IMR-90 (cell line): ENCODE results near the gene ZDHHC18. TPM values are rescaled to one million over a fixed set of nuclear protein-coding genes. Genes with fewer than 3 reads are reported as not detected.

Experiments
- ATAC-seq: fragments of 200-7000 bp; cut with Tn5 transposase; 2 replicates; pipeline ENCODE4 v1.9.1; 2020; ENCODE audit warnings: low read depth, mild to moderate bottlenecking, moderate library complexity
- BruUV-seq: library from RNA; stranded (reverse); fragments of 400-500 nt; replicated peaks from 2 replicates; lab custom pipeline; 2021; lab: Mats Ljungman, UMichigan
- CTCF ChIA-PET: fragments of 300-600 bp; formaldehyde crosslinking; extraction: SDS; loops from one replicate; lab custom pipeline; 2021; ENCODE audit warnings: antibody characterized with exemption; lab: Yijun Ruan, JAX
- POLR2A ChIA-PET: fragments of 300-600 bp; sonication (Branson Sonifier 250); formaldehyde crosslinking; loops from one replicate; lab custom pipeline; 2022; ENCODE audit warnings: antibody characterized with exemption; ENCODE audit not compliant: unreplicated experiment; lab: Charles Lee
- DNase-seq: peaks from one replicate; pipeline ENCODE4 v3.0.0; 2013
- H2AFZ ChIP-seq: replicated peaks from 2 replicates; pipeline ENCODE3; 2013; ENCODE audit warnings: low read length, mild to moderate bottlenecking; ENCODE audit not compliant: poor library complexity
- H2AK5ac ChIP-seq: 2 replicates; pipeline ENCODE4 v1.6.1; 2013; ENCODE audit warnings: low read depth, low read length, inconsistent platforms
- H2AK9ac ChIP-seq: replicated peaks from 2 replicates; pipeline ENCODE3; 2013; ENCODE audit warnings: mild to moderate bottlenecking, low read depth, low read length, moderate library complexity; ENCODE audit not compliant: poor library complexity
- H2BK120ac ChIP-seq: 2 replicates; pipeline ENCODE4 v1.6.1; 2013; ENCODE audit warnings: low read depth, low read length, inconsistent platforms
- H2BK15ac ChIP-seq: 3 replicates; pipeline ENCODE4 v1.6.1; 2013; ENCODE audit warnings: low read depth, low read length, inconsistent platforms
- H2BK20ac ChIP-seq: 2 replicates; pipeline ENCODE4 v1.6.1; 2013; ENCODE audit warnings: low read depth, mild to moderate bottlenecking, inconsistent platforms, low read length, moderate library complexity
- H2BK5ac ChIP-seq: 2 replicates; pipeline ENCODE4 v1.6.1; 2013; ENCODE audit warnings: mild to moderate bottlenecking, low read depth, low read length, inconsistent platforms; ENCODE audit not compliant: poor library complexity, severe bottlenecking
- H3K14ac ChIP-seq: replicated peaks from 2 replicates; pipeline ENCODE4 v1.6.1; 2013; ENCODE audit warnings: low read depth, low read length, inconsistent platforms
- H3K18ac ChIP-seq: 2 replicates; pipeline ENCODE4 v1.6.1; 2013; ENCODE audit warnings: low read depth, low read length, control low read depth
- H3K23ac ChIP-seq: 2 replicates; pipeline ENCODE4 v1.6.1; 2013; ENCODE audit warnings: low read depth, low read length, inconsistent platforms
- H3K27ac ChIP-seq: 2 replicates; pipeline ENCODE4 v1.5.1; 2013; ENCODE audit warnings: mild to moderate bottlenecking, control low read depth, low read length; ENCODE audit not compliant: insufficient read depth
- H3K27me3 ChIP-seq: 2 replicates; pipeline ENCODE4 v1.6.1; 2013; ENCODE audit warnings: low read length; ENCODE audit not compliant: control insufficient read depth, insufficient read depth
- H3K36me3 ChIP-seq: 2 replicates; pipeline ENCODE4 v1.6.1; 2013; ENCODE audit warnings: low read length, mixed read lengths; ENCODE audit not compliant: control insufficient read depth, insufficient read depth
- H3K4ac ChIP-seq: 2 replicates; pipeline ENCODE4 v1.6.1; 2013; ENCODE audit warnings: low read depth, low read length, inconsistent platforms
- H3K4me1 ChIP-seq: 2 replicates; pipeline ENCODE4 v1.6.1; 2013; ENCODE audit warnings: low read length, mixed read lengths; ENCODE audit not compliant: control insufficient read depth, insufficient read depth
- H3K4me2 ChIP-seq: 2 replicates; pipeline ENCODE4 v1.6.1; 2013; ENCODE audit warnings: low read depth, mild to moderate bottlenecking, control low read depth, low read length, moderate library complexity
- H3K4me3 ChIP-seq: 2 replicates; pipeline ENCODE4 v1.5.1; 2013; ENCODE audit warnings: low read depth, mild to moderate bottlenecking, control low read depth, low read length, moderate library complexity; ENCODE audit not compliant: insufficient read depth
- H3K56ac ChIP-seq: 2 replicates; pipeline ENCODE4 v1.6.1; 2013; ENCODE audit warnings: low read length, inconsistent platforms; ENCODE audit not compliant: insufficient read depth; ENCODE audit errors: extremely low read depth
- H3K79me1 ChIP-seq, 2 experiments: 2 replicates each; pipeline ENCODE4 v1.6.1; 2013; ENCODE audit warnings: low read length in 2 of 2, inconsistent platforms in 1 of 2, low read depth in 1 of 2
- H3K9ac ChIP-seq: 2 replicates; pipeline ENCODE4 v1.6.1; 2013; ENCODE audit warnings: low read depth, low read length, control low read depth
- H3K9me1 ChIP-seq: 2 replicates; pipeline ENCODE4 v1.6.1; 2013; ENCODE audit warnings: low read length, inconsistent platforms; ENCODE audit not compliant: insufficient read depth
- H3K9me3 ChIP-seq: 2 replicates; pipeline ENCODE4 v1.6.1; 2013; ENCODE audit warnings: low read length; ENCODE audit not compliant: control insufficient read depth, insufficient read depth
- H4K20me1 ChIP-seq: 2 replicates; pipeline ENCODE4 v1.6.1; 2013; ENCODE audit warnings: low read length, inconsistent platforms; ENCODE audit not compliant: insufficient read depth
- H4K5ac ChIP-seq: 2 replicates; pipeline ENCODE4 v1.6.1; 2013; ENCODE audit warnings: mild to moderate bottlenecking, low read depth, low read length, control low read depth
- H4K8ac ChIP-seq, 2 experiments: 2 replicates each; pipeline ENCODE4 v1.6.1; 2013; ENCODE audit warnings: low read depth in 2 of 2, low read length in 2 of 2, control low read depth in 1 of 2, inconsistent platforms in 1 of 2
- H4K91ac ChIP-seq: 2 replicates; pipeline ENCODE4 v1.6.1; 2013; ENCODE audit warnings: low read depth, low read length, inconsistent platforms; ENCODE audit not compliant: insufficient read depth
- CEBPB ChIP-seq: IDR thresholded peaks from 2 replicates; pipeline ENCODE4 v1.6.1; 2012; ENCODE audit warnings: low read depth, low read length, improper control_type of control experiment
- CHD1 ChIP-seq: IDR thresholded peaks from 2 replicates; pipeline ENCODE4 v1.6.1; 2012; ENCODE audit warnings: low read depth, low read length, improper control_type of control experiment
- FOS ChIP-seq: fragments of 150-350 bp; IDR thresholded peaks from 2 replicates; pipeline ENCODE4 v1.6.1; 2016; ENCODE audit warnings: low read depth, low read length
- MAFK ChIP-seq: IDR thresholded peaks from 2 replicates; pipeline ENCODE4 v1.6.1; 2012; ENCODE audit warnings: low read depth, low read length, improper control_type of control experiment
- MAZ ChIP-seq: IDR thresholded peaks from 2 replicates; pipeline ENCODE4 v1.6.1; 2012; ENCODE audit warnings: low read depth, mild to moderate bottlenecking, low read length, improper control_type of control experiment, moderate library complexity, borderline replicate concordance
- POLR2A ChIP-seq: IDR thresholded peaks from 2 replicates; pipeline ENCODE4 v1.6.1; 2012; ENCODE audit warnings: mild to moderate bottlenecking, low read depth, low read length
- RAD21 ChIP-seq: IDR thresholded peaks from 2 replicates; pipeline ENCODE4 v1.6.1; 2012; ENCODE audit warnings: low read length, improper control_type of control experiment
- RFX5 ChIP-seq: IDR thresholded peaks from 2 replicates; pipeline ENCODE4 v1.8.0; 2012; ENCODE audit warnings: low read depth, mild to moderate bottlenecking, low read length, moderate library complexity
- SMC3 ChIP-seq: fragments of 150-350 bp; IDR thresholded peaks from 2 replicates; pipeline ENCODE4 v1.6.1; 2016; ENCODE audit warnings: low read depth, mild to moderate bottlenecking, antibody characterized with exemption, low read length, moderate library complexity
- WGBS, 2 experiments: methylation state at CpG; one replicate each; pipeline versions ENCODE4 v1.1.5 to v1.1.7; 2013; ENCODE audit warnings: missing lambda C conversion rate in 2 of 2; ENCODE audit not compliant: insufficient read length in 1 of 2; ENCODE audit errors: extremely low coverage in 2 of 2; 5-methylcytosine and 5-hydroxymethylcytosine counted together
- dilution Hi-C: fragments of 300-500 bp; cut with HindIII; formaldehyde crosslinking; loops from one replicate; pipeline ENCODE4 v1.14.3; 2018; ENCODE audit warnings: low sequenced_read_pairs; ENCODE audit not compliant: unreplicated experiment
- in situ Hi-C: fragments of 300-500 bp; cut with MboI; formaldehyde crosslinking; loops from 3 replicates; pipeline ENCODE4 v1.14.3; 2019; ENCODE audit warnings: low sequenced_read_pairs, inconsistent platforms, mixed read lengths
- intact Hi-C: fragments of 100-400 bp; cut with micrococcal nuclease; formaldehyde crosslinking; loops from 2 replicates; pipeline ENCODE4 v1.10.0; 2022
- polyA plus RNA-seq, 3 experiments: library from polyadenylated mRNA; depleted of rRNA; stranded (reverse); fragments of >200 nt; gene quantifications; 2 replicates each; pipeline ENCODE4 v1.2.3, GENCODE V29; 2012; ENCODE audit warnings: low replicate concordance in 1 of 3
- total RNA-seq: library from RNA; depleted of rRNA; stranded (reverse); fragments of >200 nt; gene quantifications from 2 replicates; pipeline ENCODE4 v1.2.3, GENCODE V29; 2012
- TF ChIP-seq, protein P1 (sequence below): fragments of 150-350 bp; IDR thresholded peaks from 2 replicates; pipeline ENCODE4 v1.6.1; 2016; ENCODE audit warnings: low read depth, mild to moderate bottlenecking, low read length, moderate library complexity, borderline replicate concordance
- TF ChIP-seq, protein P2 (sequence below): conservative IDR thresholded peaks from 2 replicates; pipeline ENCODE4 v1.5.1; 2012; ENCODE audit warnings: mild to moderate bottlenecking, low read depth, low read length, improper control_type of control experiment

Gene ZDHHC18
- total and polyA plus RNA-seq, 2 of the 4 experiments (the other 2 are of a cell fraction): 12.5 to 37.0 TPM

DNA sequence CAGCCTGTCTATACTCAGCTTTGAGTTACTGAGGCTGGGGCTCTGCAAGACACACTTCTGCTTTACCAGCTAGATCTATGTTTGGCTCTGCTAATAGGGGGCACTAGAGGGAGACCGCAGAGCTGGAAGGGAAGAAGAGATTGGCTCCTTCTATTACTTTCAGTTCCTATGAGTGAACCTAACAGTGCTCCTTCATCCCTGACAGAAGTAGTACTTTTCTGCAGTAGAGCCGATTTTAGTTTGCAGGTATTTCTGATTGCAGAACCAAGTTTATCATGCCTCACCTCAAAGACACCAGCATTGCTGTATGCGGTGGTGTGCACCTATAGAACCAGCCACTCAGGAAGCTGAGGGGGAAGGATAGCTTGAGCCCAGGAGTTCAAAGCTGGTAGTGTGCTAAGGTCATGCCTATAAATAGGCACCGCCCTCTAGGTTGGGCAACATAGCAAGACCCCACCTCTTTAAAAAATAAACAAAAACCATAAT lies 5.7 kb upstream of the ZDHHC18 start:
- no peak overlapping the region for H2AK9ac ChIP-seq
- no peak overlapping the region for H3K56ac ChIP-seq
- no peak overlapping the region for H2BK15ac ChIP-seq
- H3K23ac ChIP-seq: no peak overlapping the region
- no peak overlapping the region for H3K4ac ChIP-seq
- H3K79me1 ChIP-seq: no peaks in the 10 kb centered on the region
- no peak overlapping the region for H2BK120ac ChIP-seq
- no TSS peak for BruUV-seq
- intact Hi-C loops: no loop called here
- ChIA-PET POLR2A (no interaction called here), CTCF (interaction anchor here (1.0 to 1.4 kb wide), 2 partner anchors 11 to 321 kb away, joined by 3 to 4 read pairs; no protein-coding TSS in a partner anchor)
- TF ChIP-seq POLR2A (no peak), RFX5 (no peak), SMC3 (no peak), CHD1 (no peak), FOS (no peak), CEBPB (no peak), MAZ (no peak), MAFK (no peak), RAD21 (no peak)
- TF ChIP-seq, protein P1, sequence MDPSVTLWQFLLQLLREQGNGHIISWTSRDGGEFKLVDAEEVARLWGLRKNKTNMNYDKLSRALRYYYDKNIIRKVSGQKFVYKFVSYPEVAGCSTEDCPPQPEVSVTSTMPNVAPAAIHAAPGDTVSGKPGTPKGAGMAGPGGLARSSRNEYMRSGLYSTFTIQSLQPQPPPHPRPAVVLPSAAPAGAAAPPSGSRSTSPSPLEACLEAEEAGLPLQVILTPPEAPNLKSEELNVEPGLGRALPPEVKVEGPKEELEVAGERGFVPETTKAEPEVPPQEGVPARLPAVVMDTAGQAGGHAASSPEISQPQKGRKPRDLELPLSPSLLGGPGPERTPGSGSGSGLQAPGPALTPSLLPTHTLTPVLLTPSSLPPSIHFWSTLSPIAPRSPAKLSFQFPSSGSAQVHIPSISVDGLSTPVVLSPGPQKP: no peak
- TF ChIP-seq, protein P2, sequence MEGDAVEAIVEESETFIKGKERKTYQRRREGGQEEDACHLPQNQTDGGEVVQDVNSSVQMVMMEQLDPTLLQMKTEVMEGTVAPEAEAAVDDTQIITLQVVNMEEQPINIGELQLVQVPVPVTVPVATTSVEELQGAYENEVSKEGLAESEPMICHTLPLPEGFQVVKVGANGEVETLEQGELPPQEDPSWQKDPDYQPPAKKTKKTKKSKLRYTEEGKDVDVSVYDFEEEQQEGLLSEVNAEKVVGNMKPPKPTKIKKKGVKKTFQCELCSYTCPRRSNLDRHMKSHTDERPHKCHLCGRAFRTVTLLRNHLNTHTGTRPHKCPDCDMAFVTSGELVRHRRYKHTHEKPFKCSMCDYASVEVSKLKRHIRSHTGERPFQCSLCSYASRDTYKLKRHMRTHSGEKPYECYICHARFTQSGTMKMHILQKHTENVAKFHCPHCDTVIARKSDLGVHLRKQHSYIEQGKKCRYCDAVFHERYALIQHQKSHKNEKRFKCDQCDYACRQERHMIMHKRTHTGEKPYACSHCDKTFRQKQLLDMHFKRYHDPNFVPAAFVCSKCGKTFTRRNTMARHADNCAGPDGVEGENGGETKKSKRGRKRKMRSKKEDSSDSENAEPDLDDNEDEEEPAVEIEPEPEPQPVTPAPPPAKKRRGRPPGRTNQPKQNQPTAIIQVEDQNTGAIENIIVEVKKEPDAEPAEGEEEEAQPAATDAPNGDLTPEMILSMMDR: no peak
- no peaks in the 10 kb centered on the region for H4K20me1 ChIP-seq
- H2AFZ ChIP-seq: no peak overlapping the region
- 0 out of 2 replicates have a peak overlapping the region, but pooled peaks have one; percentile 13 for H3K4me2 ChIP-seq
- H3K4me1 ChIP-seq: peaks cover 2% of the 10 kb centered on the region; the same call in 1 of the 2 replicates
- DNase-seq (no peak), ATAC-seq (no peak)
- no peak overlapping the region for H3K14ac ChIP-seq
- H4K91ac ChIP-seq: no peak overlapping the region
- no CpG with 5 or more reads among the region's 4 CpGs for WGBS, 2 experiments
- no peak overlapping the region for H3K9ac ChIP-seq
- H3K27me3 ChIP-seq: no peaks in the 10 kb centered on the region
- peaks cover 3% of the 10 kb centered on the region; the same call in 1 of the 2 replicates for H3K9me1 ChIP-seq
- no peak overlapping the region for H3K27ac ChIP-seq
- no peak overlapping the region for H3K4me3 ChIP-seq
- no peaks in the 10 kb centered on the region for H3K9me3 ChIP-seq
- in situ Hi-C loops: no loop called here
- H2BK5ac ChIP-seq: no peak overlapping the region
- no peak overlapping the region for H2BK20ac ChIP-seq
- no peak overlapping the region for H2AK5ac ChIP-seq
- H3K18ac ChIP-seq: no peak overlapping the region
- no peak overlapping the region for H4K5ac ChIP-seq
- H3K36me3 ChIP-seq: no peaks in the 10 kb centered on the region
- no peak overlapping the region for H4K8ac ChIP-seq
- dilution Hi-C loops: no loop called here
